Retinal pigment epithelial cell (primary cell): Measurements from ENCODE around the gene TMEM144.

ENCODE experiments used
- DNase-seq: peaks from one replicate; pipeline ENCODE4 v3.0.0-alpha.2; 2010; ENCODE audit warnings: low read depth
- H3K4me3 ChIP-seq: 2 replicates; pipeline ENCODE4 v1.5.1; 2011; ENCODE audit warnings: mild to moderate bottlenecking, low read length, control low read depth, moderate library complexity
- TF ChIP-seq, protein P1 (sequence below): conservative IDR thresholded peaks from 2 replicates; pipeline ENCODE4 v1.5.1; 2011; ENCODE audit warnings: low read depth, low read length, control low read depth, inconsistent platforms

TMEM144 gene

DNA sequence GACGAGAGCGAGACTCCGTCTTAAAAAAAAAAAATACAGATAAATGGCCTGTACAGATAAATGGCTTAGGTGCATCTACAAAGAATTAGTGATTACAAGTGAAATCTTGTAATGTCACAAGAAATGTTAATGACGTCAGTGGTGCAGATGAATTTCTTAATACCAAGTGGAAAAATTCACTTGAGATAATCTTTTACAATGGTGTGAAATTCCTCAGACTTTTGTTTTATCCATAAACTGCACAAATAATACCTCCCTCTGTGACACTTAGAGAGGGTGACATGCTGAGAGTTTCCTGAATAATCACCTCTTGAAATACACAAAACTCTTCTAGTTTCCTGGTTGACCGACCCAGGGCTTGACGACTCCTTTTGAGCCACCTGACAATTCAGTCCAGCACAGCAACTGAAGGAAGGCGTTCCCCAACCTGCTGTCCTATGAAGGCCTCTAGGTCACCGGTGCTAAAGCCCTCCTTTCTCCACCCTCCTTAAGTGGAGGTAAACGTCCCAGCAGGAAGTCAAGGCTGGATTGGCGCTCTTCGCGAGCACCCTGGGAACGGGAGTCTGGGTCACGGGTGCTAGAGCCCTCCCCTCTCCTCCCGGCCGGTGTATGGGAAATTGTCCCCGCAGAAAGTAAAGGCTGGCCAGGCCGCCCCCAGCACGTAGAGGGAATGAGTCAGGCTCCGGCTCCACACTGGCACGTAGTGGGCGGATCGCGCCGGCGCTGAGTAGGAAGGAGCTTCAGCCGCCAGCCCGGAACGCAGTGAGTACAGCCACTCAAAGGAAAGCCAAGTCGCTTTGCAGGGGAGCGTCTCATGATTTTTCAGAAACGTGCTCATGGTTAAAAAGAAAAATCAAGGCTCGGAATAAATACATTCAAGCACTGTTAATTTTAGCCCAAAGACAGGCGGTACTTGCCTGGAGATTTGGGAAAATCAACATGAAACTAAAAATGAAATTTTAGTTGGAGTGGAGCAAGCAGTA lies at the start of gene TMEM144:
Gene TMEM144 (plus strand): TSS at position 662 of the 983 bp plus-strand sequence. CDS start 2,182 bp downstream, outside the sequence.
- peak; percentile 91 for DNase-seq
- TF ChIP-seq, protein P1, sequence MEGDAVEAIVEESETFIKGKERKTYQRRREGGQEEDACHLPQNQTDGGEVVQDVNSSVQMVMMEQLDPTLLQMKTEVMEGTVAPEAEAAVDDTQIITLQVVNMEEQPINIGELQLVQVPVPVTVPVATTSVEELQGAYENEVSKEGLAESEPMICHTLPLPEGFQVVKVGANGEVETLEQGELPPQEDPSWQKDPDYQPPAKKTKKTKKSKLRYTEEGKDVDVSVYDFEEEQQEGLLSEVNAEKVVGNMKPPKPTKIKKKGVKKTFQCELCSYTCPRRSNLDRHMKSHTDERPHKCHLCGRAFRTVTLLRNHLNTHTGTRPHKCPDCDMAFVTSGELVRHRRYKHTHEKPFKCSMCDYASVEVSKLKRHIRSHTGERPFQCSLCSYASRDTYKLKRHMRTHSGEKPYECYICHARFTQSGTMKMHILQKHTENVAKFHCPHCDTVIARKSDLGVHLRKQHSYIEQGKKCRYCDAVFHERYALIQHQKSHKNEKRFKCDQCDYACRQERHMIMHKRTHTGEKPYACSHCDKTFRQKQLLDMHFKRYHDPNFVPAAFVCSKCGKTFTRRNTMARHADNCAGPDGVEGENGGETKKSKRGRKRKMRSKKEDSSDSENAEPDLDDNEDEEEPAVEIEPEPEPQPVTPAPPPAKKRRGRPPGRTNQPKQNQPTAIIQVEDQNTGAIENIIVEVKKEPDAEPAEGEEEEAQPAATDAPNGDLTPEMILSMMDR = peak; percentile 8
- peak within 1 kb of the TSS; percentile 60 for H3K4me3 ChIP-seq

DNA sequence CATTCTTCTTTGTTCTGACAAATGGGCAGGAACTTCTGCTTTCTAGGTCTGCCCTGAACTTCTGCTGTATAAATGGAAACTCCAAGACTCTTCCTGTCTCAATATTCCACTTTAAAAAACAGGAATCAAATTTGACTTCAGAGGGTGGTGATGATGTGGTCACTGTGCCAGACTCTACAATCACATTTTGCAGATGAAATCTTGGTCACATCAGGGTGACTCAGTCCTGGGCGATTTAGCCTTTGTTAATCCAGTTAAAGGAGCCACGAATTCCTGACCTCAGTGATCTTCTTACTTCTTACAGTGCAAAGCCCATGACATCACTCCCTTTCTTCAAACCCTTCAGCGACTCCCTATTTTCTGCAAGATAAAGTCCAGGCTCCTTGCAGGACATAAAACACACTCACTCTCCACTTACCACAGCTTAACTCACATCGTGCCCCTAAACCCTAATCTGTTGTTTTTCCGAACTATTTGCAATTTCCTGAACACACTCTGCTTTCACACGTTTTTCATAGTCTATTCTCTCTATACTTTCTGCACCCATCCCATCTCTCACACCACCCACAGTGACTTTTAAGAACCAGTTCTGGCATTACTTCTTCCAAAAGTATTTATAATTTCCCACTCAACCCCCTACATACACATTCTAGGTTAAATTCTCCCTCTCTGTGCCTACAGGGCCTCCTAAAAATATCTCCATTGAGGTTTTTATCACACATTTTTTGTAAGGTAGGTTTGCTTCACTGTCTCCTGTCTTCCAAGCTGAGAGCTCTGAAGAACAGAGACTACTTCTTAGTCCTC lies 48.5 kb upstream of the TMEM144 start:
- DNase-seq = peak; percentile 100
- TF ChIP-seq, protein P1 = no peak
- no peak overlapping the region for H3K4me3 ChIP-seq

DNA sequence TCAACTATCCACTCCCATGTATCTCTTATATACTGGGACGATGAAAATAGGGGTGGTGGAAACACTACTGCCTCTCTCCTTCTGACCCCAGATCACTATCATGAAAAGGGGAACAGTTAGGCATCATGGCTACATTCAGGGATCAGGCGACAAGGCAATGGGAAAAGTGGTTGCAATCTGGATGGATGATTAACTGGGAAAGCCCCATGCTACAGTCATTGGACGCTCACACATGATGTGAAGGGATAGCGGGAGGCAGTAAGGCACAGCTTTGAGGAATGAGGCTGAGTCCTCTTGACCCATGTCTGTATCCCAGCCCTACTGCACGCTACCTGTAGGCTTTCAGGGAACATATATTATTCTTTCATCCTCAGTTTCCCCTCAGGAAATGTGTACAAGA lies 47.7 kb upstream of the TMEM144 start:
- no peak for DNase-seq
- no peak overlapping the region for H3K4me3 ChIP-seq
- TF ChIP-seq, protein P1 = no peak

DNA sequence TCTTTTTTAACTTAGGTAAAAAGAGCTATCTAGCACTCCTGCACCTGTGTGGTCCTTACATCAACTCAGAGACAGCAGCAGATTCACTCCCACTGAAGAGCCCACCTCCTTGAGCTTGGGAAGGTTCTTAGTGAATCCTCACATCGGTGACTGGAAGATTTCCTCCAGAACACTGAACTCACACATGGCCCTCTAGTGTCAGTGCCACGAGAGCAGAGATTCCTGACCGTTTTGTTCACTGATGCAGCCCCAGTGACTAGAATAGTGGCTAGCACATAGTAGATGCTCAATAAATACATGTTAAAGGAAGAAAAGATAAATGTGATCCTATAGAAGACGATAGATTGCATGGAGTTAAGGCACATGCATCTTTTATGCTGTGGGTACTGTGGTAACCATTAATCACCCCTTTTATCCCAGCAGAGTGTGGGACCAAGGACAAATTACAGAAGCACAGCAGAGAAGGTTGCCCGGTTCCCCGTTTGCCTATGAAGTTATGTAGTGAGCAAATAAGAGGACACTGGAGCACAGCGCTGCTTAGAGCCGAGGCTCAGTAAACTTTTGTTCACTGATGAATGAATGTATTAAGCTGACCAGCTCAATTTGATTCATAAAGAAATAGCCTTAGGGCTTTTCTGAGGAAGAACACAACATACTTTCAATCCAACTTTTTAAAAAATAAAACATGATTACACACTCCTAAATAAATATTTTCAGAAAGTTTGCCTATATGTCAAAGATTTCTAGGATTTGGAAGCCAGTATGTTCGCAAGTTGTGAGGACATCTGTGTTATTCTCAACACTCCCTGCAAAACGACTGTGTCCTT lies 46.1 kb upstream of the TMEM144 start:
- TF ChIP-seq, protein P1 = no peak
- H3K4me3 ChIP-seq = no peak overlapping the region
- DNase-seq = no peak

DNA sequence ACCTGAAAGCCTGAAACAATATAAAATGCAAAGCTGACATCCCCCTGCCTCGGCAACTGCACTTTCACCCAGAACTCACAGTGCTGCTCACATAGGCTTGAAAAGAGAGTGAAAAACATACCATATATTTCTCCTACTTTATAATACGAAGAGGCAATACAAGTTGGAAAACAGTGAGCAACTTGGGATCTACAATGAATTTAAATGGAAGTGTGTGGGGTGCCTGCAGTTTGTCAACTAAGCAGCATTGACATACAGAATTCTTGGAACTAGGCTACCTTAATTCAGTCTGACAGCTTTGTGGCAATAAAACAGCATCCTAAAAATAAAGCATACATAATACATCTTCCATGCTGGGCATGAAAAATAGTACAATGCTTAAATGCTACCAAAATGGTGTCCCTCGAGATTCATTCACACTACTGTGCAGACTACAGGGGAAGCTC lies 45.5 kb upstream of the TMEM144 start:
- TF ChIP-seq, protein P1 = no peak
- no peak overlapping the region for H3K4me3 ChIP-seq
- DNase-seq = no peak

DNA sequence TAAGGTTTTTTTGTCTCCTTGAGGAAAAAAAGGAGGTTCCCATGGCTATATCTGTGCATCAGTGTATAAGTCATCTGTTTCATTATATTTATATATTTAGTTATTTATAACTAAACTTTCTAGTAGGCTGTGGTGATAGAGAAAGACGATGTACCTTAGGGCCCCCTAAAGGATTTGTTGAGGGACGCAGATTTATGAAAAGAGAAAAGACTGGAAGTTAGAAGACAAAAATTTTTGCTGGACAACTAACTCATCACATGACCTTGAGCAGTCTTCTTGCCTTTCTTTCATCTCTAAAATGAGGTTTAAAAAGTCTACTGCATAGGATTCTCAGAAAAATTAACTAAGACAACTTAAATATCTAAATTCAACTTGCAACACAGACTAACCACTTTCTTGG lies 43.6 kb upstream of the TMEM144 start:
- H3K4me3 ChIP-seq = no peak overlapping the region
- TF ChIP-seq, protein P1 = no peak
- DNase-seq = no peak
